Prostate gland (tissue), 2 donors: Measurements from ENCODE around the gene TBC1D22A. TPM values are rescaled to one million over a fixed set of nuclear protein-coding genes. Genes with fewer than 3 reads are reported as not detected.

Source experiments
- DNase-seq: peaks from one replicate; pipeline ENCODE4 v3.0.0-alpha.2; 2019; ENCODE audit warnings: low spot score
- H3K27ac ChIP-seq, 2 donors: fragments of 200-600 bp; sonication (generic); 2 replicates each; pipeline ENCODE4 v1.5.1; 2017 to 2019
- H3K27me3 ChIP-seq: fragments of 200-600 bp; sonication (generic); replicated peaks from 2 replicates; pipeline ENCODE4 v1.5.1; 2019; ENCODE audit not compliant: insufficient read depth
- H3K36me3 ChIP-seq, 2 donors: fragments of 200-600 bp; sonication (generic); 1 replicate in 1 of 2; 2 replicates in 1 of 2; pipeline versions ENCODE4 v1.5.1 to v1.8.1; 2017 to 2019
- H3K4me1 ChIP-seq: fragments of 200-600 bp; sonication (generic); replicated peaks from 2 replicates; pipeline ENCODE4 v1.5.1; 2019
- H3K4me3 ChIP-seq, 2 donors: fragments of 200-600 bp; sonication (generic); 2 replicates each; pipeline ENCODE4 v1.5.1; 2017 to 2019
- H3K9me3 ChIP-seq: fragments of 200-600 bp; sonication (generic); 2 replicates; pipeline ENCODE4 v1.5.1; 2017
- POLR2A ChIP-seq: fragments of 450-650 bp; IDR thresholded peaks from one replicate; pipeline ENCODE4 v1.6.1; 2016; ENCODE audit warnings: antibody characterized with exemption, mild to moderate bottlenecking
- POLR2AphosphoS5 ChIP-seq: sonication (generic); formaldehyde crosslinking; IDR thresholded peaks from one replicate; pipeline ENCODE4 v1.6.1; 2017; ENCODE audit warnings: antibody characterized with exemption
- WGBS: methylation state at CpG from one replicate; pipeline ENCODE4 v1.1.5; 2018; 5-methylcytosine and 5-hydroxymethylcytosine counted together
- intact Hi-C: fragments of 100-400 bp; cut with DNase I; formaldehyde crosslinking; loops from one replicate; pipeline ENCODE4 v1.14.2; 2022
- total RNA-seq, 2 donors: library from RNA; depleted of rRNA; stranded (reverse); fragments of >200 nt; gene quantifications; one replicate each; pipeline ENCODE4 v1.1.0, GENCODE V29; 2016
- TF ChIP-seq, protein P1 (sequence below), 4 experiments: fragments of 200-600 bp in 2 of 4; fragments of 450-650 bp in 2 of 4; sonication (generic) in 2 of 4; IDR thresholded peaks; 1 replicate in 3 of 4; 2 replicates in 1 of 4; pipeline ENCODE4 v1.5.1; 2016 to 2019; ENCODE audit warnings: antibody characterized with exemption in 4 of 4, mild to moderate bottlenecking in 2 of 4, moderate library complexity in 2 of 4

Gene TBC1D22A
- total RNA-seq, 2 donors from 2014 or later: 16.0 to 30.7 TPM

DNA sequence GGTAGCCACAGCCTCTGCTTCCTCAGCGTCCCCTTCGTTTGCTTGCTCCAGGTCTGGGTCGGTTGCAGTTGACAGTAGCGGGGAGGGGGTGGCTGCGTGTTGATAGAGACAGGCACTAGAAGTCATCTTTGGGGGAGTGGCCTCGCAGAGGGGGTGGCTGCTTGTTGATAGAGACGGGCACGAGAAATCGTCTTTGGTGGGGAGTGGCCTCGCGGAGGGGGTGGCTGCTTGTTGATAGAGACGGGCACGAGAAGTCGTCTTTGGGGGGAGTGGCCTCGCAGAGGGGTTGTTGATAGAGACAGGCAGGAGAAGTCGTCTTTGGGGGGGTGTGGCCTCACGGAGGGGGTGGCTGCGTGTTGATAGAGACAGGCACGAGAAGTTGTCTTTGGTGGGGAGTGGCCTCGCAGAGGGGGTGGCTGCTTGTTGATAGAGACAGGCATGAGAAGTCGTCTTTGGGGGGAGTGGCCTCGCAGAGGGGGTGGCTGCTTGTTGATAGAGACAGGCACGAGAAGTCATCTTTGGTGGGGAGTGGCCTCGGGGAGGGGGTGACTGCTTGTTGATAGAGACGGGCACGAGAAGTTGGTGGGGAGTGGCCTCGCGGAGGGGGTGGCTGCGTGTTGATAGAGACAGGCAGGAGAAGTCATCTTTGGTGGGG is 328.3 kb downstream of the TBC1D22A start:
- no peak overlapping the region for H3K27ac ChIP-seq
- intact Hi-C loops: no loop called here
- no peak for DNase-seq
- H3K27me3 ChIP-seq: no peaks in the 10 kb centered on the region
- no peaks in the 10 kb centered on the region for H3K4me1 ChIP-seq
- 14% methylated on average over 29 of the region's 29 CpGs for WGBS
- H3K4me3 ChIP-seq: peak overlapping the region; percentile 20 to 27
- no peaks in the 10 kb centered on the region for H3K9me3 ChIP-seq
- no peaks in the 10 kb centered on the region for H3K36me3 ChIP-seq
- TF ChIP-seq POLR2A: no peak
- TF ChIP-seq POLR2AphosphoS5: no peak
- TF ChIP-seq, protein P1, sequence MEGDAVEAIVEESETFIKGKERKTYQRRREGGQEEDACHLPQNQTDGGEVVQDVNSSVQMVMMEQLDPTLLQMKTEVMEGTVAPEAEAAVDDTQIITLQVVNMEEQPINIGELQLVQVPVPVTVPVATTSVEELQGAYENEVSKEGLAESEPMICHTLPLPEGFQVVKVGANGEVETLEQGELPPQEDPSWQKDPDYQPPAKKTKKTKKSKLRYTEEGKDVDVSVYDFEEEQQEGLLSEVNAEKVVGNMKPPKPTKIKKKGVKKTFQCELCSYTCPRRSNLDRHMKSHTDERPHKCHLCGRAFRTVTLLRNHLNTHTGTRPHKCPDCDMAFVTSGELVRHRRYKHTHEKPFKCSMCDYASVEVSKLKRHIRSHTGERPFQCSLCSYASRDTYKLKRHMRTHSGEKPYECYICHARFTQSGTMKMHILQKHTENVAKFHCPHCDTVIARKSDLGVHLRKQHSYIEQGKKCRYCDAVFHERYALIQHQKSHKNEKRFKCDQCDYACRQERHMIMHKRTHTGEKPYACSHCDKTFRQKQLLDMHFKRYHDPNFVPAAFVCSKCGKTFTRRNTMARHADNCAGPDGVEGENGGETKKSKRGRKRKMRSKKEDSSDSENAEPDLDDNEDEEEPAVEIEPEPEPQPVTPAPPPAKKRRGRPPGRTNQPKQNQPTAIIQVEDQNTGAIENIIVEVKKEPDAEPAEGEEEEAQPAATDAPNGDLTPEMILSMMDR (IDR thresholded peaks at IDR 0.05): no peak

DNA sequence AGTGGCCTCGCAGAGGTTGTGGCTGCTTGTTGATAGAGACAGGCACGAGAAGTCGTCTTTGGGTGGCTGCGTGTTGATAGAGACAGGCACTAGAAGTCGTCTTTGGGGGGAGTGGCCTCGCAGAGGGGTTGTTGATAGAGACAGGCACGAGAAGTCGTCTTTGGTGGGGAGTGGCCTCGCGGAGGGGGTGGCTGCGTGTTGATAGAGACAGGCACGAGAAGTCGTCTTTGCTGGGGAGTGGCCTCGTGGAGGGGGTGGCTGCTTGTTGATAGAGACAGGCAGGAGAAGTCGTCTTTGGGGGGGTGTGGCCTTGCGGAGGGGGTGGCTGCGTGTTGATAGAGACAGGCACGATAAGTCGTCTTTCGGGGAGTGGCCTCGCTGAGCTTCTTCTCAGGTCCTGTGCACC is 328.8 kb downstream of the TBC1D22A start:
- H3K27ac ChIP-seq: no peak overlapping the region
- no peak for TF ChIP-seq POLR2AphosphoS5
- TF ChIP-seq, protein P1 (IDR thresholded peaks at IDR 0.05): no peak
- no peak for TF ChIP-seq POLR2A
- H3K36me3 ChIP-seq: no peaks in the 10 kb centered on the region
- peak overlapping the region; percentile 20 to 27 for H3K4me3 ChIP-seq
- no peaks in the 10 kb centered on the region for H3K27me3 ChIP-seq
- intact Hi-C loops: no loop called here
- H3K4me1 ChIP-seq: no peaks in the 10 kb centered on the region
- 16% methylated on average over 20 of the region's 21 CpGs for WGBS
- no peaks in the 10 kb centered on the region for H3K9me3 ChIP-seq
- DNase-seq: no peak

DNA sequence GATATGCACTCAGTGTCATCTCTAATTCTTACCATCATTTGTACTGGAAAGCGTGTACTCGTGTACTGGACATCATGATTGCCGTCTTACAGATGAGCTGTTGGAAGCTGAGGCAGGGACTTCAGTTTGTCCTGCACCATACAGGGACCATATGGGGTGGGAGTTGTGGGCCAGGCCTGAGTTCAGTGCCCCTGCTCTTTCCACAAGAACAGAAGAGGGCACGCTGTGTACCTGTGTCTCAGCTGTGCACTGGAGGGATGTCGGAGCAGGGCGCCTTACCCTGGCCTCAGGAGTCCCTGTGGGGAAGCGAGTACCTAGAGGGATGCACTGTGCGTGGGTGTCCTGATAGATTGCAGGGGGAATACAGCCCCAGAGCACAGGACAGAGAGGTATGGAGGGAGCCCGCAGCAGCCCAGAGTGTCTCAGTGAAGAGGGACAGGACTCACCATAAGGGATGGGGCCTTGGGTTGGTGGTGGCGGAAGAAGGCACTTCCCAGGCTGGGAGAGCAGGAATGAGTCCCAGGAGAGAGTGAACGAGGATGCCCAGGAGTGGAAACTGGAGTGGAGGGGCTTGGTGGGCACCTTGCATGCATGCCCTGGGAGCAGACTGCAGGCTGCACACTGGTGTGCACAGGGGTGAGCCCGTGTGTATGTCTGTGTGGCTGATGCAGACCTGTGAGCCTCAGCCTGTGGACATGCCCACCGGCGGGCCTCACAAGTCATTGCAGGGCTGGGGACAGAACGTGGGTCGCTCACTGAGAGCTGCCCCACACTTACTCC is 329.7 kb downstream of the TBC1D22A start:
- H3K9me3 ChIP-seq: no peaks in the 10 kb centered on the region
- no peak overlapping the region for H3K4me3 ChIP-seq
- WGBS: 98% methylated on average over 16 of the region's 16 CpGs
- H3K36me3 ChIP-seq: no peaks in the 10 kb centered on the region
- H3K4me1 ChIP-seq: no peaks in the 10 kb centered on the region
- DNase-seq: no peak
- no peak overlapping the region for H3K27ac ChIP-seq
- TF ChIP-seq, protein P1 (IDR thresholded peaks at IDR 0.05): no peak
- TF ChIP-seq POLR2A: no peak
- no peak for TF ChIP-seq POLR2AphosphoS5
- intact Hi-C loops: no loop called here
- no peaks in the 10 kb centered on the region for H3K27me3 ChIP-seq

DNA sequence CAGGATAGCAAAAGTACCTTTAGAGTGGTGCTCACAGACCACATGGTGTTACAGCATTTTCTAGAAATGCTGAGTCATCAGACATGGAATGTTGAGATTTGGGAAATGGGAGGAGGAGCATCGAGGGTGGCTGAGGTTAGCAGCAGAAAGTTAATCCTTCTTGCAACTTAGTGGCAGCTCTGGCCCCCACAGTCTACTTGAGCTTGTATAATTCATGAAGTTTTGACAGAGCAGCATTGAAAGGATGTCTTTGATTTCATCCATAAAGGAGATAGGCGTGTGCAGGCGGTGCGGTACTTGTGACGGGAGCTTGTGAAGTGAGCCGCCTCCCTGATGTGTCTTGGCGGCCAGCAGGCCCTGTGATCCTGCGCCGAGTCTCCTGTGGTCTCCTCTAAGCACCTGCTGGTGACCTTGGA is 330.5 kb downstream of the TBC1D22A start:
- no peaks in the 10 kb centered on the region for H3K9me3 ChIP-seq
- TF ChIP-seq, protein P1 (IDR thresholded peaks at IDR 0.05): no peak
- TF ChIP-seq POLR2AphosphoS5: no peak
- TF ChIP-seq POLR2A: no peak
- H3K27ac ChIP-seq: no peak overlapping the region
- WGBS: 90% methylated on average over 9 of the region's 9 CpGs
- no peaks in the 10 kb centered on the region for H3K36me3 ChIP-seq
- no peaks in the 10 kb centered on the region for H3K4me1 ChIP-seq
- H3K27me3 ChIP-seq: no peaks in the 10 kb centered on the region
- intact Hi-C loops: no loop called here
- DNase-seq: no peak
- H3K4me3 ChIP-seq: no peak overlapping the region
